ENCODE results near the gene NEU1. TPM values are rescaled to one million over a fixed set of nuclear protein-coding genes. Genes with fewer than 3 reads are reported as not detected.
"Not testable (repeated sequence)": the region's sequence is repeated elsewhere in the genome, so short reads cannot be mapped to it uniquely, and the experiment has no call there.

Gene NEU1
- 10 to 100 TPM; 42.4 to 50.7 TPM for total RNA-seq
- polyA plus RNA-seq (2013, experiment 1 of 2) = 37.3 TPM
- polyA plus RNA-seq (2013, experiment 2 of 2) = 34.3 TPM
- long read RNA-seq, experiment 1, transcript NEU1-206 (6 exons, 2,045 nt) = major isoform, 20 of 28 reads
- long read RNA-seq, experiment 1, partial matches to known transcripts = 5 of 28 reads
- long read RNA-seq, experiment 1, other reads (novel, unspliced or antisense) = 3 of 28 reads
- long read RNA-seq, experiment 2, transcript NEU1-206 (6 exons, 2,045 nt) = major isoform, 63 of 71 reads
- long read RNA-seq, experiment 2, partial matches to known transcripts = 7 of 71 reads
- long read RNA-seq, experiment 2, other reads (novel, unspliced or antisense) = 0 of 71 reads
- long read RNA-seq, experiment 3, full-length matches to known transcripts = 460 of 486 reads
- long read RNA-seq, experiment 3, partial matches to known transcripts = 9 of 486 reads
- long read RNA-seq, experiment 3, other reads (novel, unspliced or antisense) = 17 of 486 reads
- long read RNA-seq, experiment 4, transcript NEU1-206 (6 exons, 2,045 nt) = major isoform, 130 of 141 reads
- long read RNA-seq, experiment 4, partial matches to known transcripts = 8 of 141 reads
- long read RNA-seq, experiment 4, other reads (novel, unspliced or antisense) = 3 of 141 reads

- no peaks in the 10 kb centered on the region for H3K9me3 Mint-ChIP-seq
- H3K4me1 Mint-ChIP-seq = peaks cover 14% of the 10 kb centered on the region
- H3K36me3 Mint-ChIP-seq (ENCODE audit: low read depth) = peaks cover 21% of the 10 kb centered on the region
- peaks cover 2% of the 10 kb centered on the region for H3K27me3 Mint-ChIP-seq (ENCODE audit: insufficient read depth)
- peak; percentile 100 for DNase-seq
- TF ChIP-seq CTCF (conservative IDR thresholded peaks at IDR 0.05) = no peak
- peak within 1 kb of the TSS; percentile 64 for H3K27ac ChIP-seq (ENCODE audit: low read depth, low read length)
- peak within 1 kb of the TSS; percentile 97 for H3K27ac Mint-ChIP-seq
- peak within 1 kb of the TSS; percentile 76 for H3K9ac ChIP-seq (ENCODE audit: extremely low read depth, low read length, poor library complexity, severe bottlenecking)
- 0 to 1% methylated on average over 21 to 64 of the region's 64 CpGs for WGBS, 2 experiments (ENCODE audit: insufficient coverage in 1 of 2, insufficient read length in 1 of 2)
- H3K4me3 ChIP-seq (ENCODE audit: low read length) = peak within 1 kb of the TSS; percentile 97
- H3K27me3 ChIP-seq (ENCODE audit: control insufficient read depth, insufficient read depth, low read length, poor library complexity, severe bottlenecking) = no peaks in the 10 kb centered on the region
- peak within 1 kb of the TSS; percentile 92 for H3K4me3 Mint-ChIP-seq
- H3K36me3 ChIP-seq (ENCODE audit: control insufficient read depth, insufficient read depth, low read length) = peaks cover 27% of the 10 kb centered on the region
- H3K9me3 ChIP-seq (ENCODE audit: control insufficient read depth, low read length) = no peaks in the 10 kb centered on the region
- H3K4me1 ChIP-seq (ENCODE audit: control insufficient read depth, insufficient read depth, low read length) = no peaks in the 10 kb centered on the region
These were observed at the start of gene NEU1 for GRCh38 chr6:31862344-31863235. TSS of gene NEU1 (minus strand) at chr6:31862821. CDS start at chr6:31862776, 45 bp downstream.

DNA sequence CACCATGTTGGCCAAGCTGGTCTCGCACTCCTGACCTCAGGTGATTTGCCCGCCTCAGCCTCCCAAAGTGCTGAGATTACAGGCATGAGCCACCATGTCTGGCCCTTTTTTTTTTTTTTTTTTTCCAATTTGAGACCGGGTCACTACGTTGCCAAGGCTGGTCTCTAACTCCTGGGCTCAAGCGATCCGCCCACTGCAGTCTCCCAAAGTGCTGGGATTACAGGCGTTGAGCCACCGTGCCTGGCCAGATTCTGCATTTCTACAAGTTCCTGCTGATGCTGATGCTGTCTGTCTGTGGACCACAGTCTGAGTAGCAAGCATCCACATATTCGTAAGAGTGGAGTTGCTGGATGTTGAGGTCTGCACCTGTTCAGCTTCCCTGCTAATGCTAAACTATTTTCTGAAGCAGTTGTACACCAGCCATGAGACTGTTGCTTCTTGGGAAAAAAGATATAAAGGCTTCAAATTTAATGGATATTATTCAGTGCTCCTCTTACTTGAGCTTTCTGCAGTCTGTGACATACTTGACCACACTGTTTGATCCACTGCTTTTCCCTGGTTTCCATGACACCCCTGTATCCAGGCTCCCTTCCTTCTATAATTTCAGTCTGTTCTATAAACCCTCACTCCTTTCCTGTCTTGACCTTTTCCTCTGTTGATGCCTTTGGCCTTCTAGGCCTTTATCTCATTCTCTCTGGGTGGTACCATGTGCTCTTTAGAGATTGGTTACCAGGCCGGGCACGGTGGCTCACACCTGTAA, 49.4 kb upstream of the NEU1 start:
- DNase-seq = no peak
- no peak overlapping the region for H3K4me3 ChIP-seq (ENCODE audit: low read length)
- H3K9ac ChIP-seq (ENCODE audit: extremely low read depth, low read length, poor library complexity, severe bottlenecking) = no peak overlapping the region
- Mint-ChIP-seq H3K27me3 (ENCODE audit: insufficient read depth) (peaks cover 10% of the 10 kb centered on the region), H3K4me3 (no peak overlapping the region), H3K9me3 (no peaks in the 10 kb centered on the region), H3K36me3 (ENCODE audit: low read depth) (no peaks in the 10 kb centered on the region), H3K27ac (no peak overlapping the region), H3K4me1 (no peaks in the 10 kb centered on the region)
- no peak for TF ChIP-seq CTCF (conservative IDR thresholded peaks at IDR 0.05)
- H3K27me3 ChIP-seq (ENCODE audit: control insufficient read depth, insufficient read depth, low read length, poor library complexity, severe bottlenecking) = no peaks in the 10 kb centered on the region
- WGBS, 2 experiments (ENCODE audit: insufficient coverage in 1 of 2, insufficient read length in 1 of 2) = 76 to 78% methylated on average over 10 to 11 of the region's 11 CpGs
- H3K27ac ChIP-seq (ENCODE audit: low read depth, low read length) = no peak overlapping the region
- H3K4me1 ChIP-seq (ENCODE audit: control insufficient read depth, insufficient read depth, low read length) = no peaks in the 10 kb centered on the region
- H3K36me3 ChIP-seq (ENCODE audit: control insufficient read depth, insufficient read depth, low read length) = no peaks in the 10 kb centered on the region
- H3K9me3 ChIP-seq (ENCODE audit: control insufficient read depth, low read length) = no peaks in the 10 kb centered on the region

DNA sequence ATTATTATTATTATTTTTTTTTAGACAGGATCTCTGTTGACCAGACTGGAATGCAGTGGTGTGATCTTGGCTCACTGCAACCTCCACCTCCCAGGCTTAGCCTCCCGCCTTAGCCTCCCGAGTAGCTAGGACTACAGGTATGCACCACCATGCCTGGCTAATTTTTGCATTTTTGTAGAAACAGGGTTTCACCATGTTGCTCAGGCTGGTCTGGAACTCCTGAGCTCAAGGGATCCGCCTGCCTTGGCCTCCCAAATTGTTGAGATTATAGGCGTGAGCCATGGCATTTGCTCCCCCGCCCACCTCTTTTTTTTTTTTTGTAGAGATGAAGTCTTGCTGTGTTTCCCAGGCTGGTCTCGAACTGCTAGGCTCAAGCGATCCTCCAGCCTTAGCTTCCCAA, 46.7 kb upstream of the NEU1 start:
- H3K9me3 Mint-ChIP-seq; H3K36me3 Mint-ChIP-seq (ENCODE audit: low read depth); H3K36me3 ChIP-seq (ENCODE audit: control insufficient read depth, insufficient read depth, low read length); DNase-seq; H3K27me3 ChIP-seq (ENCODE audit: control insufficient read depth, insufficient read depth, low read length, poor library complexity, severe bottlenecking); H3K4me3 ChIP-seq (ENCODE audit: low read length); H3K9ac ChIP-seq (ENCODE audit: extremely low read depth, low read length, poor library complexity, severe bottlenecking); H3K27ac Mint-ChIP-seq; H3K9me3 ChIP-seq (ENCODE audit: control insufficient read depth, low read length); H3K4me3 Mint-ChIP-seq; H3K4me1 Mint-ChIP-seq; H3K4me1 ChIP-seq (ENCODE audit: control insufficient read depth, insufficient read depth, low read length); H3K27me3 Mint-ChIP-seq (ENCODE audit: insufficient read depth); H3K27ac ChIP-seq (ENCODE audit: low read depth, low read length): not testable (repeated sequence)
- WGBS, 2 experiments (ENCODE audit: insufficient coverage in 1 of 2, insufficient read length in 1 of 2) = 86 to 89% methylated on average over 6 to 7 of the region's 7 CpGs
